Fibroblast of pulmonary artery (primary cell): ENCODE data around the gene CCNL1.

ENCODE experiments used
- DNase-seq: peaks from one replicate; pipeline ENCODE4 v3.0.0-alpha.2; 2010; ENCODE audit warnings: low read depth
- H3K4me3 ChIP-seq: replicated peaks from 2 replicates; pipeline ENCODE4 v1.5.1; 2011; ENCODE audit warnings: low read depth, mild to moderate bottlenecking, control low read depth, low read length, moderate library complexity
- TF ChIP-seq, protein P1 (sequence below): IDR thresholded peaks from 2 replicates; pipeline ENCODE4 v1.5.1; 2011; ENCODE audit warnings: mild to moderate bottlenecking, control low read depth, low read length, inconsistent platforms; ENCODE audit errors: missing control alignments

CCNL1 gene

DNA sequence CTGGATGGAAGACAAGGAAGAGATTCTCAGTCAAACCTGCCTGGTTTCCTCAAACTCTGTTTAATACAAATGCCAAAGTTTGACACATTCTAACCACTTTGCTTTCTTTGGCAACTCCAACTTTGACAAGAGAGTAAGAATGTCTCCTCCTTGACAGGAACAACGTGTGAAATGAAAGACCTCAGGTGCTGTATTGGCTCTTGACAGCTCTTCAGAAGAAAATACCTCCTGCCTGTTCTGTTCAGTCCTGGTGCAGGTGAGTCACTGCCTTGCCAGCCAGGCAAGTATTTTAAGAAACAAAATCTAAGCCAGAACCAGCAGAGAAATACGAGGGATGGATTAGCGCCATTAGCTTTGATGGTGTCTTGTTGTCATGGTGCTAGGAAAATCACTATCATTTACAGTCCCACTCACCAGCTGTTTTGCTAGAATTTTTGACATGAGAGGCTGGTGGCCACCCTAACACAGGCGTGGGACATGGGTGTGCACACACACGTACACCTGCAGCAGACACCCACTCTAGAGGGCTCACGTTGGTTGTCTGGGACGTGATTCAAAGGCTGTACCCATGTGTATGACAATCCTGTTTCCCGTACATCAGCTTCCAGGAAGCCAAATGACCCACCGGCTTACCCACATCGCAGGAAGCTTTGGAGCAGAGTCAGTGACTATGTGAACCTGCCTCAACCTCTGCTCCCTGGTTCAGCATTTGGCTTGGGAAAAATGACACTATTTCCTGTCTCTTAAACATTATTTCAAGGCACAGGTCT, 60.4 kb downstream of the CCNL1 start:
- H3K4me3 ChIP-seq = no peak overlapping the region
- TF ChIP-seq, protein P1, sequence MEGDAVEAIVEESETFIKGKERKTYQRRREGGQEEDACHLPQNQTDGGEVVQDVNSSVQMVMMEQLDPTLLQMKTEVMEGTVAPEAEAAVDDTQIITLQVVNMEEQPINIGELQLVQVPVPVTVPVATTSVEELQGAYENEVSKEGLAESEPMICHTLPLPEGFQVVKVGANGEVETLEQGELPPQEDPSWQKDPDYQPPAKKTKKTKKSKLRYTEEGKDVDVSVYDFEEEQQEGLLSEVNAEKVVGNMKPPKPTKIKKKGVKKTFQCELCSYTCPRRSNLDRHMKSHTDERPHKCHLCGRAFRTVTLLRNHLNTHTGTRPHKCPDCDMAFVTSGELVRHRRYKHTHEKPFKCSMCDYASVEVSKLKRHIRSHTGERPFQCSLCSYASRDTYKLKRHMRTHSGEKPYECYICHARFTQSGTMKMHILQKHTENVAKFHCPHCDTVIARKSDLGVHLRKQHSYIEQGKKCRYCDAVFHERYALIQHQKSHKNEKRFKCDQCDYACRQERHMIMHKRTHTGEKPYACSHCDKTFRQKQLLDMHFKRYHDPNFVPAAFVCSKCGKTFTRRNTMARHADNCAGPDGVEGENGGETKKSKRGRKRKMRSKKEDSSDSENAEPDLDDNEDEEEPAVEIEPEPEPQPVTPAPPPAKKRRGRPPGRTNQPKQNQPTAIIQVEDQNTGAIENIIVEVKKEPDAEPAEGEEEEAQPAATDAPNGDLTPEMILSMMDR = no peak
- peak; percentile 30 for DNase-seq

DNA sequence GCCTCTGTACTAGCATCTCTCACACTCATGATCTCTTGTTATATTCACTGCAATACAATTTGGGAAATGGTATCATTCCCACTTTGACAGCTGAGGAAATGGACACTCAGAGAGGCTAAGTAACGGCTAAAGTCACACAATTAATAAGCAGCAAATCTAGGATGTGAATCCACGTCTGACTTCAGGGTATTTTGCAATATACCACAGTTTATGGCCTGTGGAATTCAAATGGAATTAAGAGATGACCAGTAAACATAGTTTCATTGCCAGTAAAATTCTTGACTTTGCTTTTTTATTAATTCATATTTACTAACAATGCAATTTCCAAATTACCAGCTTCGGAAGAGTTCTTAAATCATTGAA, 61.1 kb downstream of the CCNL1 start:
- TF ChIP-seq, protein P1 = no peak
- peak; percentile 68 for DNase-seq
- H3K4me3 ChIP-seq = no peak overlapping the region

- H3K4me3 ChIP-seq = no peak overlapping the region
- no peak for DNase-seq
- TF ChIP-seq, protein P1 = no peak
Measured at GRCh38 chr3:157098121-157098822, 61.7 kb downstream of the CCNL1 start.
